Measurements from ENCODE around the gene PXDN.

GRCh38 chr2:1750270-1750932 lies 6.1 kb upstream of the PXDN start:
- TF ChIP-seq POLR2A (IDR thresholded peaks at IDR 0.05): no peak
- TF ChIP-seq, protein P1, sequence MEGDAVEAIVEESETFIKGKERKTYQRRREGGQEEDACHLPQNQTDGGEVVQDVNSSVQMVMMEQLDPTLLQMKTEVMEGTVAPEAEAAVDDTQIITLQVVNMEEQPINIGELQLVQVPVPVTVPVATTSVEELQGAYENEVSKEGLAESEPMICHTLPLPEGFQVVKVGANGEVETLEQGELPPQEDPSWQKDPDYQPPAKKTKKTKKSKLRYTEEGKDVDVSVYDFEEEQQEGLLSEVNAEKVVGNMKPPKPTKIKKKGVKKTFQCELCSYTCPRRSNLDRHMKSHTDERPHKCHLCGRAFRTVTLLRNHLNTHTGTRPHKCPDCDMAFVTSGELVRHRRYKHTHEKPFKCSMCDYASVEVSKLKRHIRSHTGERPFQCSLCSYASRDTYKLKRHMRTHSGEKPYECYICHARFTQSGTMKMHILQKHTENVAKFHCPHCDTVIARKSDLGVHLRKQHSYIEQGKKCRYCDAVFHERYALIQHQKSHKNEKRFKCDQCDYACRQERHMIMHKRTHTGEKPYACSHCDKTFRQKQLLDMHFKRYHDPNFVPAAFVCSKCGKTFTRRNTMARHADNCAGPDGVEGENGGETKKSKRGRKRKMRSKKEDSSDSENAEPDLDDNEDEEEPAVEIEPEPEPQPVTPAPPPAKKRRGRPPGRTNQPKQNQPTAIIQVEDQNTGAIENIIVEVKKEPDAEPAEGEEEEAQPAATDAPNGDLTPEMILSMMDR (IDR thresholded peaks at IDR 0.05): no peak
- TF ChIP-seq EP300 (IDR thresholded peaks at IDR 0.05): no peak
- no peak for TF ChIP-seq POLR2AphosphoS5 (IDR thresholded peaks at IDR 0.05)

Data from suprapubic skin (tissue), 4 donors.